ENCODE measurements around the gene ADH4.

ADH4 gene

GRCh38 chr4:99149426-99150019 lies 5.4 kb upstream of the ADH4 start:
- no peaks in the 10 kb centered on the region for H3K27me3 Mint-ChIP-seq (ENCODE audit: low read depth, poor library complexity)
- peaks cover 20% of the 10 kb centered on the region for H3K9me3 Mint-ChIP-seq
- no peak overlapping the region for H3K27ac Mint-ChIP-seq
- H3K36me3 Mint-ChIP-seq (ENCODE audit: low read depth): peaks cover 19% of the 10 kb centered on the region
- no peak for TF ChIP-seq CTCF (IDR thresholded peaks at IDR 0.05)
- no peaks in the 10 kb centered on the region for H3K4me1 Mint-ChIP-seq
- no peak for DNase-seq
- H3K4me3 Mint-ChIP-seq: no peak overlapping the region

GRCh38 chr4:99148550-99148949 lies 4.5 kb upstream of the ADH4 start:
- no peak for TF ChIP-seq CTCF (IDR thresholded peaks at IDR 0.05)
- Mint-ChIP-seq H3K27me3 (ENCODE audit: low read depth, poor library complexity) (no peaks in the 10 kb centered on the region), H3K4me3 (no peak overlapping the region), H3K9me3 (peaks cover 19% of the 10 kb centered on the region), H3K36me3 (ENCODE audit: low read depth) (peaks cover 12% of the 10 kb centered on the region), H3K4me1 (no peaks in the 10 kb centered on the region), H3K27ac (no peak overlapping the region)
- no peak for DNase-seq

- TF ChIP-seq CTCF (IDR thresholded peaks at IDR 0.05): no peak
- Mint-ChIP-seq H3K4me3 (no peak overlapping the region), H3K4me1 (no peaks in the 10 kb centered on the region), H3K27ac (no peak overlapping the region), H3K36me3 (ENCODE audit: low read depth) (no peaks in the 10 kb centered on the region), H3K9me3 (no peaks in the 10 kb centered on the region), H3K27me3 (ENCODE audit: low read depth, poor library complexity) (no peaks in the 10 kb centered on the region)
- no peak for DNase-seq
These were observed 490 bp upstream of the ADH4 start for GRCh38 chr4:99144587-99144986.

GRCh38 chr4:99136329-99136728 lies 7.8 kb downstream of the ADH4 start:
- H3K27me3 Mint-ChIP-seq (ENCODE audit: low read depth, poor library complexity): no peaks in the 10 kb centered on the region
- no peak for DNase-seq
- H3K36me3 Mint-ChIP-seq (ENCODE audit: low read depth): no peaks in the 10 kb centered on the region
- TF ChIP-seq CTCF (IDR thresholded peaks at IDR 0.05): no peak
- no peak overlapping the region for H3K27ac Mint-ChIP-seq
- H3K9me3 Mint-ChIP-seq: no peaks in the 10 kb centered on the region
- no peaks in the 10 kb centered on the region for H3K4me1 Mint-ChIP-seq
- no peak overlapping the region for H3K4me3 Mint-ChIP-seq

- Mint-ChIP-seq H3K27me3 (ENCODE audit: low read depth, poor library complexity) (no peaks in the 10 kb centered on the region), H3K9me3 (no peaks in the 10 kb centered on the region)
These were observed 8.4 kb downstream of the ADH4 start for GRCh38 chr4:99135541-99136162.

More at GRCh38 chr4:99135541-99136162, 8.4 kb downstream of the ADH4 start:
- no peak overlapping the region for H3K27ac Mint-ChIP-seq
- H3K36me3 Mint-ChIP-seq (ENCODE audit: low read depth): no peaks in the 10 kb centered on the region
- DNase-seq: no peak
- TF ChIP-seq CTCF (IDR thresholded peaks at IDR 0.05): no peak
- no peaks in the 10 kb centered on the region for H3K4me1 Mint-ChIP-seq
- H3K4me3 Mint-ChIP-seq: no peak overlapping the region
